Calu3 (cell line): ENCODE data around the gene ATXN3. TPM values are rescaled to one million over a fixed set of nuclear protein-coding genes. Genes with fewer than 3 reads are reported as not detected.

Experiments used
- BruUV-seq: library from RNA; stranded (reverse); fragments of 400-500 nt; replicated peaks from 2 replicates; lab custom pipeline; 2021; lab: Mats Ljungman, UMichigan
- CTCF ChIA-PET: fragments of 300-600 bp; sonication (Branson Sonifier 250); formaldehyde crosslinking; loops from one replicate; lab custom pipeline; 2022; ENCODE audit warnings: antibody characterized with exemption; lab: Charles Lee
- DNase-seq: peaks from one replicate; pipeline ENCODE4 v3.0.0; 2022
- H3K27ac Mint-ChIP-seq: one replicate; pipeline ENCODE4 v1.8.0; 2022; ENCODE audit warnings: mixed read lengths; ENCODE audit not compliant: unreplicated experiment
- H3K27me3 Mint-ChIP-seq: one replicate; pipeline ENCODE4 v1.8.0; 2022; ENCODE audit warnings: mixed read lengths; ENCODE audit not compliant: unreplicated experiment
- H3K36me3 Mint-ChIP-seq: one replicate; pipeline ENCODE4 v1.8.0; 2022; ENCODE audit warnings: mild to moderate bottlenecking, moderate library complexity, mixed read lengths; ENCODE audit not compliant: insufficient read depth, unreplicated experiment
- H3K4me1 Mint-ChIP-seq: one replicate; pipeline ENCODE4 v1.8.0; 2022; ENCODE audit warnings: mild to moderate bottlenecking, low read depth, mixed read lengths; ENCODE audit not compliant: unreplicated experiment
- H3K4me3 Mint-ChIP-seq: one replicate; pipeline ENCODE4 v1.8.0; 2022; ENCODE audit warnings: mild to moderate bottlenecking, low read depth, moderate library complexity, mixed read lengths; ENCODE audit not compliant: unreplicated experiment
- H3K9me3 Mint-ChIP-seq: one replicate; pipeline ENCODE4 v1.8.0; 2022; ENCODE audit warnings: low read depth, mixed read lengths; ENCODE audit not compliant: unreplicated experiment
- CTCF ChIP-seq: fragments of 200-600 bp; IDR thresholded peaks from one replicate; pipeline ENCODE4 v1.8.0; 2022; ENCODE audit warnings: antibody characterized with exemption; ENCODE audit not compliant: unreplicated experiment
- intact Hi-C: fragments of 100-400 bp; cut with micrococcal nuclease; formaldehyde crosslinking; loops from one replicate; pipeline ENCODE4 v1.10.0; 2022; ENCODE audit not compliant: unreplicated experiment
- total RNA-seq: library from RNA; stranded (reverse); gene quantifications from 2 replicates; pipeline ENCODE4 v1.2.3, GENCODE V29; 2022

ATXN3 gene
- total RNA-seq, 1 experiment from 2014 or later: 21.8 TPM

- no TSS peak for BruUV-seq
- CTCF ChIA-PET: interaction anchor here (0.7 to 0.8 kb wide), 2 partner anchors 44 to 76 kb away, joined by 3 to 4 read pairs; no protein-coding TSS in a partner anchor
- H3K4me1 Mint-ChIP-seq: peaks cover 24% of the 10 kb centered on the region
- H3K4me3 Mint-ChIP-seq: no peak overlapping the region
- no peak overlapping the region for H3K27ac Mint-ChIP-seq
- peaks cover 35% of the 10 kb centered on the region for H3K36me3 Mint-ChIP-seq
- intact Hi-C loops: no loop called here
- TF ChIP-seq CTCF: no peak
- DNase-seq: no peak
- H3K27me3 Mint-ChIP-seq: no peaks in the 10 kb centered on the region
- peaks cover 3% of the 10 kb centered on the region for H3K9me3 Mint-ChIP-seq
Observed at GRCh38 chr14:92041203-92041602, 65.2 kb downstream of the ATXN3 start.

- TF ChIP-seq CTCF: no peak
- TSS peak; percentile 85 for BruUV-seq
- peak overlapping the region; percentile 92 for H3K4me3 Mint-ChIP-seq
- peaks cover 35% of the 10 kb centered on the region for H3K36me3 Mint-ChIP-seq
- peaks cover 24% of the 10 kb centered on the region for H3K4me1 Mint-ChIP-seq
- H3K27me3 Mint-ChIP-seq: no peaks in the 10 kb centered on the region
- peaks cover 3% of the 10 kb centered on the region for H3K9me3 Mint-ChIP-seq
- intact Hi-C loops: no loop called here
- CTCF ChIA-PET: interaction anchor here (0.5 to 1.2 kb wide), 4 partner anchors 44 to 129 kb away, joined by 3 to 4 read pairs (median 3); partner anchors contain the start of genes CPSF2 and NDUFB1
- peak; percentile 10 for DNase-seq
- peak overlapping the region; percentile 93 for H3K27ac Mint-ChIP-seq
Observed at GRCh38 chr14:92040431-92041051, 65.8 kb downstream of the ATXN3 start.

GRCh38 chr14:92039719-92040430, 66.5 kb downstream of the ATXN3 start, which contains the start of gene TRIP11:
Gene TRIP11, minus strand, starts transcription at chr14:92040059. Its CDS starts 374 bp downstream, at chr14:92039685.
- TF ChIP-seq CTCF: no peak
- intact Hi-C loops: no loop called here
- Mint-ChIP-seq H3K4me3 (peak within 1 kb of the TSS; percentile 92), H3K27me3 (no peaks in the 10 kb centered on the region), H3K27ac (peak within 1 kb of the TSS; percentile 93), H3K9me3 (peaks cover 3% of the 10 kb centered on the region), H3K36me3 (peaks cover 35% of the 10 kb centered on the region), H3K4me1 (peaks cover 24% of the 10 kb centered on the region)
- CTCF ChIA-PET: interaction anchor here (0.5 to 1.2 kb wide), 2 partner anchors 82 to 129 kb away, joined by 3 read pairs; partner anchors contain the start of genes CPSF2 and NDUFB1
- peak; percentile 96 for DNase-seq
- BruUV-seq: no TSS peak

GRCh38 chr14:92039063-92039718, 67.2 kb downstream of the ATXN3 start:
- BruUV-seq: TSS peak; percentile 72
- CTCF ChIA-PET: interaction anchor here (1.2 kb wide), 1 partner anchor 82 kb away, joined by 3 read pairs; the partner anchor contains the start of genes CPSF2 and NDUFB1
- H3K27me3 Mint-ChIP-seq: no peaks in the 10 kb centered on the region
- H3K9me3 Mint-ChIP-seq: peaks cover 3% of the 10 kb centered on the region
- peak overlapping the region; percentile 92 for H3K4me3 Mint-ChIP-seq
- intact Hi-C loops: no loop called here
- H3K4me1 Mint-ChIP-seq: peaks cover 24% of the 10 kb centered on the region
- peaks cover 35% of the 10 kb centered on the region for H3K36me3 Mint-ChIP-seq
- peak; percentile 49 for DNase-seq
- no peak for TF ChIP-seq CTCF
- H3K27ac Mint-ChIP-seq: peak overlapping the region; percentile 93
